GM18499 (cell line): ENCODE results near the gene GOLGA8A.
"Not testable (repeated sequence)": the region's sequence is repeated elsewhere in the genome, so short reads cannot be mapped to it uniquely, and the experiment has no call there.

ENCODE experiments used
- ATAC-seq: cut with Tn5 transposase; IDR thresholded peaks from one replicate; pipeline ENCODE4 v1.9.1; 2021; ENCODE audit warnings: moderate number of reproducible peaks; ENCODE audit not compliant: insufficient read depth, unreplicated experiment

Gene GOLGA8A

DNA sequence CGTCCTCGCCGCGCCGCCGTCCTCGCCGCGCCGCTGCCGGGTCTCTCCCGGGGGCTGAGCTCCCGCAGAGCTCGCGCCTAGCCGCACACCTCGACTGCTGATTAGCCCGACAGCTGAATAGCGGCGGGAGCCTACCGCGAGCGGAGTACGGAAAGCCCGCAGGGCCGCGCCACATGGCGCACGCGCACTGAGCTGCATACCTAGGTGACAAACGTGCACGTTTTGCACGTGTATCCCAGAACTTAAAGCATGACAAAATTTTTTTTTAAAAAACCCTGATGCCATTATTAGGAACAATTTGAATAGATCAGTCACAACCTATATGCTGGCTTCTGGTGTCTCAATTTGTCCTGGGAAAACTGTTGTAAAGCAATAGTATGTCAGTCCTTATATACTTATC is at the start of gene GOLGA8A:
Gene GOLGA8A, minus strand, starts transcription at position 122 of the 400 bp plus-strand sequence. CDS start 48,117 bp downstream, outside the sequence.
- ATAC-seq, result no peak

GRCh38 chr15:34483644-34484043 is 46.0 kb upstream of the GOLGA8A start:
- no peak for ATAC-seq

DNA sequence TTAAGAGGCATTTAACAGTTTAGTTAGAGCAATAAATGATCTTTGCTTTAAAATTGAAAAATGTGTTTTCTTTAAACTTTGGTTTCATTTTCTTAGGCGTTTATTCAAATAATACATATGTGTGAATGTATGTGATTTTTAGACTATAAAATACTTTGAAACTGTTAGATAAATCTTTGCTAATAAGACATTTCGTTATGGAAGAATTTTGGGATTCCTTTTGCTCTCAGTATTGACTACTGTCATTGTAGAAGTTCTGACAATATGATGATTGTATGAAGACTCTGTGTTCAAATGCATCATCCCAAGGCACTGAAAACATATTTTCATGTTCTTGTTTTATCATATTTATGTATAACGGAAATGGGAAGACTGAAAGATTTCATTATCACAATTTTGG is 43.8 kb upstream of the GOLGA8A start:
- ATAC-seq, result no peak

DNA sequence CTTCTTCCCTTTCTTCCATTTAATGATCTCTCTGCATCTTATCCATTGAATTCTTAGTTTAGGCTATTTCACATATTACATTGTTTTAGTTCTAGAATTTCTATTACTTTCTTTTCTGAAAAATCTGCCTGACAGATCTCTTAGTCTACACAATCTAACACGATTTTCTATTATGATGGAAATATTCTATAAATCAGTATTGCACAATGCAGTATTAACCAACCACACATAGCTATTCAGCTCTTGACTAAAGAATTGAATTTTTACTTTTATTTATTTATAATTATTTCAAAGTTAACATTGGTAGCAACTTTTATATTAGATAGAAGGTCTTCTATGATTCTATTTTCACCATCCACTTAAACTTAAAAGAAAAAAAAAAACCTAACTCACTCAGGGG is 36.2 kb upstream of the GOLGA8A start:
- ATAC-seq, result no peak

GRCh38 chr15:34472947-34473346 is 35.3 kb upstream of the GOLGA8A start:
- no peak for ATAC-seq

DNA sequence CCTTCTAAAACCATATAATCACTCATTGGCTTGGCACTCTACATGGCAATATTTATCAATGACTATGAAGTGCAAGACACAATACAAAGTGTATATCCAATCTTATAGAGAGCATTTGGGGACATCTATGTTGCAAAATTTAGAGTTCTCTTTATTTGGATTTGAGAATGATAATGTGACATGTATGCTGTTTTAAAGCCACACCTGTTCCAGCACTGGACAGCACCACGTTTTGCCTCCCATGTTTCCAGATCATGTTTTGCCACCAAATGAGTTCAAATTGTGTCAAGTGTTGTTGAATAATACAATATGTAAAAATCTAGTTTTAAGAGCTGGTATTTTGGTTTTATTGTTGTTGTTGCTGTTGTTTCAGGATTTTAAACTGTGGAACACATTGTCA is 33.3 kb upstream of the GOLGA8A start:
- ATAC-seq, result no peak

GRCh38 chr15:34470091-34470490 is 32.5 kb upstream of the GOLGA8A start:
- no peak for ATAC-seq

DNA sequence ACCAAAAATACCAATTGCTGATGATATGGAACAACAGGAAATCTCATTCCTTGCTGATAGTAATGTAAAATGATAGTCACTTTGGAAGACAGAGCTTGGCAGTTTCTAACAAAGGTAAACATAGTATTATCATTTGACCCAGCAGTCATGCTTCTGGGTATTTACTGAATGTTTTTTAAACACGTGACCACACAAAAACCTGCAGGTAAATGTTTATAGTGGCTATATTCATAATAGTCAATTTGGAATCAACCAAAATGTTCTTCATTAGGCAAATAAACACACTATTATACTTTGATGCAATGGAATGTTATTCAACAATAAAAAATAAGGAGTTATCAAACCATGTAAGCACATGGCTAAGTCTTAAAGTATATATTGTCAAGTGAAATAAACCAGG is 24.1 kb upstream of the GOLGA8A start:
- no peak for ATAC-seq

GRCh38 chr15:34460451-34460850 is 22.8 kb upstream of the GOLGA8A start:
- no peak for ATAC-seq

GRCh38 chr15:34456658-34457057 is 19.1 kb upstream of the GOLGA8A start:
- ATAC-seq, result no peak

GRCh38 chr15:34442891-34443290 is 5.3 kb upstream of the GOLGA8A start:
- no peak for ATAC-seq

GRCh38 chr15:34439878-34440277 is 2.3 kb upstream of the GOLGA8A start:
- no peak for ATAC-seq

GRCh38 chr15:34436956-34437442 is 609 bp downstream of the GOLGA8A start:
- ATAC-seq, result no peak

GRCh38 chr15:34436126-34436955 is 1.3 kb downstream of the GOLGA8A start:
- no peak for ATAC-seq

DNA sequence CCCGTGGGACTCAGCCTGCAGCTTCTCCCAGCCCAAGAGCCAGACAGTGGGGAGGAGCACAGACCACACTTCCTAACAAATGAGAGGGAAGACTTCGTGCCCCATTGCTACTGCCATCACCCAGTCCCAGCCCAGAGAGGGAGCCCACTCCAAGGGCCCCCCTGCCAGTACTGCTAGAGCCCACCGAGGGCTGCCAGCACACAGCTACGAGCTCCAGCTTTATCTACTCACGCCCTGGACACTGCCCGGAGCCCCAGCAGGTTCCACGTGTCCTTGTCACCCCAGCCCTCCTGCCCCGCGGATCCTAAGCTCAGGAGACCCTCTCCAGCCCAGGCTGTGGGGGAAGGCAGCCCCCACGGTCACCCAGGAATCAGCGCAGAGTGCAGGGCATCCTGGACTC is 1.9 kb downstream of the GOLGA8A start:
- ATAC-seq, result no peak

DNA sequence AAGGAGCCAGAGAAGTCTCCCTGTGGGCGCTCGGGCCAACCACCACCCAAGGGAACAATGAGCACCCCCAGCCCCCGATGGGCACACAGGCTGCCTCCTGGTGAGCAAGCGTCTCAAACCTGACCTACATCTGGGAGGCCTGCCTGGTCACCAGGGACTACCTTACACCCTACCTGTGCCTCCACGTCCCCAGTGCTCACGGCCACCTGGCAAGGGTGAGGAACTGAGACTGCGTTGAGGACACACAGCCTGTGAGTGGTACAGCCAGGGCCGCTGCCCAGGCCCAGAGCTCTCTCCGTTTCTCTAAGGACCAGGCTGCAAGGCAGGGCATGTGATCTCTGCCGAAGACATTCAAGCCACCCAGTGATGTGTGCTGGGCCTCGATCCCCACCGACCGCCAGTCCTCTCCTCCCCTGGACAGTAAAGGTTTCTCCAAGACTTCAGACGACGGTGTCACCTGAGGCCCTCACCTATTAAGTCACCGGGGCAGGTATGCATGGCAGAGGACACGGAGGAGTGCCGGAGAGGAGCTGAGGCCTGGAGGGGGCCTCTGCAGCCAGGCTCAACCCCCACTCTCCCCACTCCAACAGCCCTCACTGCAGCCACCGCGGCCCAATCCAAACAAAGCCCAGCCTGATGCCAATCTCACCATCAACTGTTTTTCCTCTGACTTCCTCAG is 2.8 kb downstream of the GOLGA8A start:
- no peak for ATAC-seq

DNA sequence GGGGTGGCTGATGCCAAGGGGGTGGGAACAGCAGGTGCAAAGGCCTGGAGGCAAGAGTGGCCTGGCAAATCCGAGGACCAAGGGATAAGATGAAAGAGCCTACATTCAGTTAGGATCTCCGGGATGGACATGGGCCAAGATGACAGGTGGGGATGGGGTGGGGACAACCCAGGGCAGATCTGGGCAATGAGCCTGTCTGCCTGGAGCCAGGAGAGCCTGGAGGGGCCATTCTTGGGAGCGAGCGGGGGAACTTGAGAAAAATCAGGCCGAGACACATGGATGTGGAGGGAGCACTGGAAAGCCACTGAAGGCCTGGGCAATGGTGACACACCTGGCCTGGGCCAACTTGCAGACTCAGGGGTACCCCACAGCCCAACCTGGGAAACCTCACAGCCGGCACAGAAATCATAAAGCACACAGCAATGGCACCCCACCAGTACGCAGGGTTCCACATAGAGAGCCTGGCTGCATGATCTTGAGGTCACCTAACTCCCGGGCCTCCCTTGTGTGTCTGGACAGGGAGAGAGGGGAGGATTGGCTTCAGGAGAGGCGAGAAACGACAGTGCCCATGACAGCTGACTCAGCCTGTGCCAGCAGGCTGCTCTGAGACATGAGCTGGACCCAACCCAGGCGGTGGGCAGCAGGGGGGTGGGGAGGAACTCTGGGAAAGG is 3.5 kb downstream of the GOLGA8A start:
- ATAC-seq, result not testable (repeated sequence)

GRCh38 chr15:34430642-34431041 is 7.0 kb downstream of the GOLGA8A start:
- ATAC-seq, result not testable (repeated sequence)

DNA sequence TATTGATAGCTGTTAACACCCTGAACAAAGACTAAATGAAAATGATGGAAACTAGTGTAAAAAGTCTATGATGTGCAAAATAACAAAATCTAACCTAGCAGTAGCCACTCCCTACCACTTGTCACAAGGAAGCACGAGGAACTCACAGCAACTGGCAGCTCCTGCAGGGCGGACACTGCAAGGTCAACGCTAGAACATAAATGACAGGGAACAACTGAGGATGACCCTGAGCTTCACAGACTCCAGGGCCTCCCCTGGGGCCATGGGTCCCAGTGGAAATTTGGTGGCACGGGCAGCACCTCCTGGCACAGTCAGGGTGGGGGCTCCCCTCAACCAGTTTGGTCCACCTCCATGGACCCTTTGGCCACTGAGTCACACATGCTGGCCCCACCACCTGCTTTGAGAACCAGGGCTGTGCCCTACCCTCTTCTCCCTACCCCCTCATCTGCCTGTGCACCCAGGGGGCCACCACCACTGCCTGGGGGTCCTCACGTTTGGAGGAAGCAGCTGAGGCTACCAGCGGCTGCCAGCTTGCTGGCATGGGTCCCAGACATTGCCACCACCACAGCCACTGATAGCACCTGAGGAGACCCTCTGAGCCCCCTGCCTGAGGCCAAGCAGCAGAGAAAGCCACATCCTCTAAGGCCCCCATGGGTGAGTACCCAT is 14.1 kb downstream of the GOLGA8A start:
- ATAC-seq, result not testable (repeated sequence)

DNA sequence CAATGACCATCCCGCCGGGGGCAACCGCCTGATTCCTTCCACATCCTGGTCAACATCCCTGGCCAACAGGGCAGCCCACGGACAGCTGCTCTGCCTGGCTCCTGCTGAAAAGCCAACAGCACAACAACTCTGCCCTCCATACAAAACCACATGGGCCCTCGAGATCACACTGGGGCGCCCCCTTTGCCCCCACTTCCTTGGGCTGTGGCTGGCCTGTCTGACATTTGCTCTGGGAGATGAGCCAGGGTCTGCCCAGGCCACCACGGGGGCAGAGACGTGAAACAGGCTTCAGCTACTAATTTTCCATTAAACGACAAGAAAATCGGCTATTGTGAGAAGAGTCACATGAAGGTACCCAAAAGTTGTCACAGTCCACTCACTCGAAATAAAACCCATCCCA is 16.7 kb downstream of the GOLGA8A start:
- ATAC-seq, result not testable (repeated sequence)
